HCT116 (cell line): Measurements from ENCODE around the gene SLCO4A1. TPM values are rescaled to one million over a fixed set of nuclear protein-coding genes. Genes with fewer than 3 reads are reported as not detected.
A peak's percentile ranks its signal among the peaks of the same experiment; 100 is the strongest.

Source experiments
- ATAC-seq: fragments of 200-7000 bp; cut with Tn5 transposase; 2 replicates; pipeline ENCODE4 v1.9.1; 2020; ENCODE audit warnings: mild to moderate bottlenecking, moderate library complexity
- BruUV-seq: library from RNA; stranded (reverse); fragments of 400-500 nt; replicated peaks from 2 replicates; lab custom pipeline; 2021; lab: Mats Ljungman, UMichigan
- CTCF ChIA-PET: fragments of 300-600 bp; sonication (Branson Sonifier 250); formaldehyde crosslinking; loops from one replicate; lab custom pipeline; 2021; ENCODE audit warnings: antibody characterized with exemption; lab: Charles Lee
- POLR2A ChIA-PET: fragments of 300-600, 350-600 bp; sonication (Branson Sonifier 250); formaldehyde crosslinking; loops from one replicate; lab custom pipeline; 2021; ENCODE audit warnings: antibody characterized with exemption; lab: Charles Lee
- RAD21 ChIA-PET, 2 experiments: fragments of 300-600 bp; sonication (Branson Sonifier 250); formaldehyde crosslinking; loops; one replicate each; lab custom pipeline; 2023; ENCODE audit warnings: low total read pairs in 2 of 2; ENCODE audit not compliant: uncharacterized antibody in 2 of 2, unreplicated experiment in 2 of 2, low non-redundant PET in 1 of 2; lab: Charles Lee
- DNase-seq: peaks from one replicate; pipeline ENCODE4 v3.0.0-alpha.2; 2010; ENCODE audit warnings: low read depth, low spot score
- H2AFZ ChIP-seq: fragments of 200-600 bp; shearing (Covaris generic), sonication (generic); 2 replicates; pipeline ENCODE4 v1.6.1; 2017; ENCODE audit warnings: low read depth, mixed run types, mixed read lengths, antibody characterized with exemption, low read length; ENCODE audit not compliant: poor library complexity, severe bottlenecking
- H3K27ac ChIP-seq: 2 replicates; pipeline ENCODE4 v1.5.1; 2012; ENCODE audit warnings: low read depth, low read length
- H3K27me3 ChIP-seq: fragments of 200-600 bp; sonication (generic); 2 replicates; pipeline ENCODE4 v1.6.1; 2016; ENCODE audit warnings: mixed run types, low read length, mixed read lengths; ENCODE audit not compliant: insufficient read depth
- H3K36me3 ChIP-seq, 2 experiments: fragments of 200-500 bp in 1 of 2; fragments of 200-600 bp in 1 of 2; sonication (Bioruptor generic) in 1 of 2; sonication (generic) in 1 of 2; 2 replicates each; pipeline versions ENCODE4 v1.5.1 to v1.6.1; 2014 to 2016; ENCODE audit warnings: low read length in 2 of 2, inconsistent platforms in 1 of 2, mixed read lengths in 1 of 2, mixed run types in 1 of 2; ENCODE audit not compliant: insufficient read depth in 2 of 2, control insufficient read depth in 1 of 2
- H3K4me1 ChIP-seq, 2 experiments: fragments of 200-600 bp in 1 of 2; sonication (generic) in 1 of 2; 2 replicates each; pipeline versions ENCODE4 v1.5.1 to v1.6.1; 2012 to 2017; ENCODE audit warnings: low read length in 2 of 2, inconsistent platforms in 1 of 2, mild to moderate bottlenecking in 1 of 2, mixed read lengths in 1 of 2, mixed run types in 1 of 2, moderate library complexity in 1 of 2; ENCODE audit not compliant: insufficient read depth in 2 of 2, control insufficient read depth in 1 of 2
- H3K4me2 ChIP-seq: fragments of 200-600 bp; sonication (generic); 2 replicates; pipeline ENCODE4 v1.6.1; 2017; ENCODE audit warnings: mixed run types, low read length, mixed read lengths
- H3K4me3 ChIP-seq, 2 experiments: fragments of 200-600 bp in 1 of 2; sonication (generic) in 1 of 2; replicated peaks in 1 of 2; 2 replicates each; pipeline ENCODE4 v1.5.1; 2011 to 2016; ENCODE audit warnings: low read length in 2 of 2, control low read depth in 1 of 2, low read depth in 1 of 2, mild to moderate bottlenecking in 1 of 2, mixed read lengths in 1 of 2, mixed run types in 1 of 2
- H3K79me2 ChIP-seq: fragments of 200-600 bp; sonication (generic); 2 replicates; pipeline ENCODE4 v1.6.1; 2017; ENCODE audit warnings: mild to moderate bottlenecking, mixed run types, low read length, moderate library complexity, mixed read lengths; ENCODE audit not compliant: insufficient read depth
- H3K9ac ChIP-seq: fragments of 200-600 bp; sonication (generic); 2 replicates; pipeline ENCODE4 v1.6.1; 2016; ENCODE audit warnings: low read length, mixed read lengths
- H3K9me2 ChIP-seq: fragments of 200-600 bp; sonication (generic), shearing (Covaris generic); 2 replicates; pipeline ENCODE4 v1.6.1; 2017; ENCODE audit warnings: mixed run types, mild to moderate bottlenecking, moderate library complexity; ENCODE audit not compliant: insufficient read depth
- H3K9me3 ChIP-seq, 2 experiments: fragments of 200-500 bp in 1 of 2; fragments of 200-600 bp in 1 of 2; sonication (Bioruptor generic) in 1 of 2; sonication (generic) in 1 of 2; 2 replicates each; pipeline ENCODE4 v1.6.1; 2014 to 2017; ENCODE audit warnings: low read length in 2 of 2, mixed read lengths in 2 of 2, inconsistent platforms in 1 of 2, low read depth in 1 of 2, mild to moderate bottlenecking in 1 of 2, mixed run types in 1 of 2, moderate library complexity in 1 of 2; ENCODE audit not compliant: control insufficient read depth in 1 of 2, insufficient read depth in 1 of 2
- H4K20me1 ChIP-seq: fragments of 200-600 bp; sonication (generic), shearing (Covaris generic); 2 replicates; pipeline ENCODE4 v1.6.1; 2017; ENCODE audit warnings: mixed run types, mild to moderate bottlenecking, moderate library complexity; ENCODE audit not compliant: insufficient read depth
- CEBPB ChIP-seq: IDR thresholded peaks from 2 replicates; pipeline ENCODE4 v1.6.1; 2012; ENCODE audit warnings: low read depth
- CTCF ChIP-seq, 3 experiments: fragments of 200-600 bp in 1 of 3; sonication (generic) in 1 of 3; IDR thresholded peaks in 2 of 3; conservative IDR thresholded peaks in 1 of 3; 2 replicates each; pipeline ENCODE4 v1.5.1; 2012 to 2017; ENCODE audit warnings: low read depth in 2 of 3, low read length in 2 of 3, antibody characterized with exemption in 1 of 3, borderline replicate concordance in 1 of 3, control low read depth in 1 of 3, mild to moderate bottlenecking in 1 of 3, mixed read lengths in 1 of 3, mixed run types in 1 of 3, moderate library complexity in 1 of 3; ENCODE audit not compliant: insufficient read depth in 1 of 3
- EZH2phosphoT487 ChIP-seq: fragments of 200-600 bp; IDR thresholded peaks from 2 replicates; pipeline ENCODE4 v1.6.1; 2018; ENCODE audit warnings: antibody characterized with exemption, borderline replicate concordance
- SRF ChIP-seq: IDR thresholded peaks from 2 replicates; pipeline ENCODE4 v1.6.1; 2012; ENCODE audit warnings: low read depth
- TCF7L2 ChIP-seq: IDR thresholded peaks from 2 replicates; pipeline ENCODE4 v1.7.0; 2011; ENCODE audit warnings: borderline replicate concordance, inconsistent platforms; ENCODE audit not compliant: insufficient read depth, insufficient read length; ENCODE audit errors: extremely low read depth
- intact Hi-C: fragments of 100-400 bp; cut with micrococcal nuclease; formaldehyde crosslinking; loops from 2 replicates; pipeline ENCODE4 v1.10.0; 2022
- total RNA-seq: library from RNA; stranded (reverse); gene quantifications from one replicate; pipeline ENCODE4 v1.2.1, GENCODE V29; 2021; ENCODE audit not compliant: unreplicated experiment
- TF ChIP-seq, protein P1 (sequence below): IDR thresholded peaks from 2 replicates; pipeline ENCODE4 v1.6.1; 2011; ENCODE audit warnings: mild to moderate bottlenecking, low read length, moderate library complexity; ENCODE audit not compliant: insufficient replicate concordance; ENCODE audit errors: extremely low read depth

The SLCO4A1 gene
- total RNA-seq, 1 experiment from 2014 or later = 107 TPM

GRCh38 chr20:62707921-62708521 is 65.7 kb downstream of the SLCO4A1 start:
- Histone ChIP-seq H3K27me3 (no peaks in the 10 kb centered on the region), H3K4me1 (peaks cover 61 to 78% of the 10 kb centered on the region in 2 experiments)
- BruUV-seq = no TSS peak

More at GRCh38 chr20:62707921-62708521, 65.7 kb downstream of the SLCO4A1 start:
- intact Hi-C loops = loop anchor here (2.0 kb wide), 1 partner anchor 27 kb away; no protein-coding TSS in a partner anchor
- peak; percentile 64 for ATAC-seq
- peak overlapping the region; percentile 91 for H3K9ac ChIP-seq
- peak overlapping the region; percentile 100 for H3K27ac ChIP-seq
- CTCF ChIA-PET = interaction anchor here (0.7 to 1.1 kb wide), 3 partner anchors 10 to 87 kb away, joined by 3 read pairs; no protein-coding TSS in a partner anchor
- no peaks in the 10 kb centered on the region for H3K9me3 ChIP-seq
- H4K20me1 ChIP-seq = peaks cover 7% of the 10 kb centered on the region; the same call in 1 of the 2 replicates
- H3K4me3 ChIP-seq = peak overlapping the region; percentile 96 to 99
- DNase-seq = peak; percentile 83
- peak overlapping the region; percentile 98 for H3K4me2 ChIP-seq
- H2AFZ ChIP-seq = no peak overlapping the region
- TF ChIP-seq TCF7L2 (peak; percentile 86), CTCF (IDR thresholded peaks at IDR 0.05 in 2 of 3, conservative IDR thresholded peaks at IDR 0.05 in 1 of 3; ENCODE audit: borderline replicate concordance in 1 of 3, insufficient read depth in 1 of 3, low read depth in 2 of 3, low read length in 2 of 3) (peak in 2 of 3 experiments; percentile 68 to 74; a peak in 4 of 6 replicates), CEBPB (no peak), EZH2phosphoT487 (no peak), SRF (no peak)
- TF ChIP-seq, protein P1, sequence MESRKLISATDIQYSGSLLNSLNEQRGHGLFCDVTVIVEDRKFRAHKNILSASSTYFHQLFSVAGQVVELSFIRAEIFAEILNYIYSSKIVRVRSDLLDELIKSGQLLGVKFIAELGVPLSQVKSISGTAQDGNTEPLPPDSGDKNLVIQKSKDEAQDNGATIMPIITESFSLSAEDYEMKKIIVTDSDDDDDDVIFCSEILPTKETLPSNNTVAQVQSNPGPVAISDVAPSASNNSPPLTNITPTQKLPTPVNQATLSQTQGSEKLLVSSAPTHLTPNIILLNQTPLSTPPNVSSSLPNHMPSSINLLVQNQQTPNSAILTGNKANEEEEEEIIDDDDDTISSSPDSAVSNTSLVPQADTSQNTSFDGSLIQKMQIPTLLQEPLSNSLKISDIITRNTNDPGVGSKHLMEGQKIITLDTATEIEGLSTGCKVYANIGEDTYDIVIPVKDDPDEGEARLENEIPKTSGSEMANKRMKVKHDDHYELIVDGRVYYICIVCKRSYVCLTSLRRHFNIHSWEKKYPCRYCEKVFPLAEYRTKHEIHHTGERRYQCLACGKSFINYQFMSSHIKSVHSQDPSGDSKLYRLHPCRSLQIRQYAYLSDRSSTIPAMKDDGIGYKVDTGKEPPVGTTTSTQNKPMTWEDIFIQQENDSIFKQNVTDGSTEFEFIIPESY = no peak
- RAD21 ChIA-PET = interaction anchor here in 1 of 2 experiments (1.1 to 1.8 kb wide), 2 partner anchors 32 to 83 kb away, joined by 4 to 6 read pairs; no protein-coding TSS in a partner anchor
- peaks cover 69% of the 10 kb centered on the region for H3K79me2 ChIP-seq
- POLR2A ChIA-PET = interaction anchor here (1.1 to 2.8 kb wide), 6 partner anchors 10 to 84 kb away, joined by 3 to 14 read pairs (median 6); no protein-coding TSS in a partner anchor
- peaks cover under 1 to 32% of the 10 kb centered on the region in 2 experiments; a peak in 2 of 4 replicates for H3K36me3 ChIP-seq
- no peaks in the 10 kb centered on the region for H3K9me2 ChIP-seq
